ACC112 (cell line): ENCODE data around the gene TRAM2.

Source experiments
- H2AFZ ChIP-seq: fragments of 200-600 bp; sonication (generic); one replicate; pipeline ENCODE4 v1.6.0; 2017; ENCODE audit warnings: antibody characterized with exemption, low read length; ENCODE audit not compliant: unreplicated experiment
- H3K27ac ChIP-seq: fragments of 200-600 bp; sonication (generic); 2 replicates; pipeline ENCODE4 v1.5.1; 2014; ENCODE audit warnings: low read depth, mild to moderate bottlenecking, antibody characterized with exemption, low read length, moderate library complexity
- H3K27me3 ChIP-seq: fragments of 200-600 bp; sonication (generic); 2 replicates; pipeline ENCODE4 v1.6.1; 2014; ENCODE audit warnings: mild to moderate bottlenecking, antibody characterized with exemption, low read length, moderate library complexity, mixed read lengths; ENCODE audit not compliant: insufficient read depth
- H3K36me3 ChIP-seq: fragments of 200-600 bp; sonication (generic); 2 replicates; pipeline ENCODE4 v1.6.1; 2016; ENCODE audit warnings: mild to moderate bottlenecking, antibody characterized with exemption, low read length, moderate library complexity, mixed read lengths; ENCODE audit not compliant: insufficient read depth
- H3K4me1 ChIP-seq: fragments of 200-600 bp; sonication (generic); one replicate; pipeline ENCODE4 v1.6.1; 2016; ENCODE audit warnings: low read length, mixed read lengths; ENCODE audit not compliant: insufficient read depth, unreplicated experiment, control insufficient read depth
- H3K4me3 ChIP-seq: fragments of 200-600 bp; sonication (generic); 2 replicates; pipeline ENCODE4 v1.5.1; 2014; ENCODE audit warnings: mild to moderate bottlenecking, low read depth, low read length
- H3K79me2 ChIP-seq: fragments of 200-600 bp; sonication (generic); one replicate; pipeline ENCODE4 v1.6.0; 2016; ENCODE audit warnings: low read length; ENCODE audit not compliant: control insufficient read depth, unreplicated experiment, insufficient read depth

Gene TRAM2

DNA sequence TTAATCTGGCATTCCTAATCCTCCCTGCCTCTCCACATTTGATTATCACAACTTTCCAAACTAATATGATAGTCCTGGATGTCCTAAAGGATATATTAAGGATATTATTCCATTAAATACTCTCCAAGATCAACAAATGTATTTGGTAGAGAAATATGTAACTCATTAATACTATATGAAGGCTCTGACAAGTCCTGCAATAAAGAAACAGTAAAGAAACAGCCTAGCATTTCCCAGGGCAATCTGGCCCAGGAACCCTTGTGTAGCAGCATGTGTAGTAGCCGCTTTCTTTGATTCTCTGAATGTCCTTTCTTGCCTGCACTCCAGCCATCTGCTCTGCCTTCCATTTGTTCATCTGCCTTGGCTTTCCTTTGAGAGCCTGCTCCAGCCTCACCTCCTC, 23.7 kb downstream of the TRAM2 start:
- Histone ChIP-seq H3K27ac (peak overlapping the region; percentile 96), H3K27me3 (no peaks in the 10 kb centered on the region), H3K4me3 (no peak overlapping the region), H3K36me3 (peaks cover 15% of the 10 kb centered on the region; the same call in 1 of the 2 replicates), H2AFZ (no peak overlapping the region), H3K79me2 (peaks cover 99% of the 10 kb centered on the region), H3K4me1 (peaks cover 92% of the 10 kb centered on the region)

DNA sequence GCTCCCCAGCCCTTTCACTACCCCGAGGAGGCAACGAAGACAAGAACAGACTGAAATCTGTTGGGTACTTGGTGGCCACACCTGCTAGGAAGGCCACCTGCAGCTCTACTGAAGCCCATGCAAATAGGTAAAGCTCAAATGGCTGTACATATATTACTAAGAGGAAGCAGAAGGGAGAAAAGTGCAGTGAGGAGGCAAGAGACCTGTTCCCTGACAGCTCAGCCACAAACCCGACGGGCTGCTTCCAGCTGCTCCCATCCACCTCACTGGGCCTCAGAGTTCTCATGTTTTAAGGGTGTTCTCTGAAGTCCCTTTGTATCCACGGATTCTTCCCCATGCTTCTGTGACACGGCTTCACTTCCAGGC, 24.6 kb downstream of the TRAM2 start:
- peaks cover 99% of the 10 kb centered on the region for H3K79me2 ChIP-seq
- H3K4me3 ChIP-seq: peak overlapping the region; percentile 3; the same call in 1 of the 2 replicates
- H3K27me3 ChIP-seq: no peaks in the 10 kb centered on the region

DNA sequence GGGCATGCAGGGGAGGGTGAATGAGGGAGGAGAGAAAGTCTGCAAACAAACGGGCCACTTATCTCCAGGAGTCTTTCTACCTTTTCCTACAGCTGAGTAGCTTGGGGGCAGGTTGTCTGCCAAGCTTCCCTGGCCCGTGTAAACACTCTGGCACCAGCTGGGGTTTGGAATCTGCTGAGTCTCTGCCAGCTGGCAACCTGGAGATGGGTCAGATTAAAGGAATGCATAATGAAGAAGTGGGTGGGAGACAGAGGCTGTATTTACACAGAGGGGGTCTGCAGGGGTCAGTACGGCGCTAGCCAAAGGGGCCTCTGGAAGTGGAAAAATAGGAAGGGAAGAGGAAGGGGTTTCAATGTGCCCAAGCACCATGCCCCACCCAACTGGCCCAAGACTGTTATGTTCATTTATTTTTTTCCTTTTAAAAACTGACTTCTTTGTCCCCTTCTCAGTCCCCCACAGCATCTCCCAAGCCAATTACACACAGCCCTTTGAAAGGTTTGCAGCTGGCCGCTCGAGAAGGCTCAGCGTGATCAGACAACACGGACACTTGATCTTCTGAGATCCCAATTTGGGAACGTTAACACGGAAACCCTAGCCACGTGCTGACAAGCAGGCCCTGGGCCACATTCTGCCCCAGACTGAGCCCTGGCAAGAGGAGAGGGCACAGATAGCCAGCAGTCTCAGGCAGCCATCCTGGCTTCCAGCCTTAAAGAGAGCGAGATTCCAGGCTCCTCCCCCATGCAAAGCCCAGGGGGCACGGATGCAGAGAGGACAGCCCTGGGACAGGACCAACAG, 25.2 kb downstream of the TRAM2 start:
- H2AFZ ChIP-seq: no peak overlapping the region
- no peaks in the 10 kb centered on the region for H3K27me3 ChIP-seq
- peaks cover 99% of the 10 kb centered on the region for H3K79me2 ChIP-seq
- peaks cover 94% of the 10 kb centered on the region for H3K4me1 ChIP-seq
- peak overlapping the region; percentile 3; the same call in 1 of the 2 replicates for H3K4me3 ChIP-seq
- peaks cover 8% of the 10 kb centered on the region; the same call in 1 of the 2 replicates for H3K36me3 ChIP-seq
- H3K27ac ChIP-seq: peak overlapping the region; percentile 96

More for the DNA sequence above, 24.6 kb downstream of the TRAM2 start:
- Histone ChIP-seq H3K4me1 (peaks cover 92% of the 10 kb centered on the region), H2AFZ (no peak overlapping the region), H3K27ac (peak overlapping the region; percentile 96), H3K36me3 (peaks cover 12% of the 10 kb centered on the region; the same call in 1 of the 2 replicates)

DNA sequence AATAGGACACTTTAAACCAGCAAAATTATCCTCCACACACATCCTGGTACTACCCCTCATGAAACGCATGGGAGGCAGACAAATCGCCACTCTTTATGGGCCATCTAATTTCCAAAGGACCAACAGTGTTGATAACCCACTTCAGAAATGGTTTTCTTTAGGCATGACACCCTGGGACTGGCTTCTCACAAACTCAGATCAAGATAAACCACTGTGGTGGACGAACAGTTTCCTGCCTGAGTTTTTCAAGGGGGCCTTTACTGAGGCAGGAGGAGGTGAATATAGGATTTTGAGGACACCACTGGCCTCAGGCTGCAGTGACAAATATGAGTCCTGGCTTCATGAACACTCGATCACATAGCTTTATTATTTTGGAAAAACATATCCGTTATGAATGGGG, 26.0 kb downstream of the TRAM2 start:
- Histone ChIP-seq H2AFZ (no peak overlapping the region), H3K36me3 (peaks cover 10% of the 10 kb centered on the region; the same call in 1 of the 2 replicates), H3K4me3 (no peak overlapping the region), H3K79me2 (peaks cover 99% of the 10 kb centered on the region), H3K27me3 (no peaks in the 10 kb centered on the region), H3K27ac (peak overlapping the region; percentile 96), H3K4me1 (peaks cover 97% of the 10 kb centered on the region)

DNA sequence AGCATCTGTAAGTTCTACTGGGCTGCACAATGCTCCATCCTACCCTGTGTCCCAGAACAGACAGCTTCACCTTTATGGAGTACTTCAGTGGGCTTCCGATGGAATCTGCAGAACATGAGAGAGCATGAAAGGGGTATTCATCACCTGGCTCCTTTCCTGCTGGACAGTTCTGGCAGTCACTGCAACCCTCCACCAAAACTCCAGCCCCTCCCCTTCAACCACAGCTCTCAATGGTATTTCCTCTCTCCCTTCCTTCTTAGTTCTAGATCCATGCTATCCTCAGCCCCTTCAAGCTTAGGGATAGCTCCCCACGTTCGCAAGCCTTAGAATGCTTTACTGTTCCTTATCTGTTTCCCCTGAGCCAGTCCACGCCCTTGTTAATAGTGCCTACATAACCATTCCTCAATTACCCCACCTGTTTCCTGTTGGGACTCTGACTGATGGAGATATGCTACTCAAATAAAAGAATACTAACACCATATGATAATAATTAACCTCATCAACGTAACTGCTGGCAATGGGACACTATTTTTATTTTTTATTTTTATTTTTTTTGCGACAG, 26.8 kb downstream of the TRAM2 start:
- Histone ChIP-seq H3K79me2 (peaks cover 99% of the 10 kb centered on the region), H3K36me3 (peaks cover 14% of the 10 kb centered on the region; the same call in 1 of the 2 replicates), H3K4me3 (no peak overlapping the region), H2AFZ (no peak overlapping the region), H3K27me3 (no peaks in the 10 kb centered on the region), H3K4me1 (peaks cover 97% of the 10 kb centered on the region), H3K27ac (peak overlapping the region; percentile 96)

DNA sequence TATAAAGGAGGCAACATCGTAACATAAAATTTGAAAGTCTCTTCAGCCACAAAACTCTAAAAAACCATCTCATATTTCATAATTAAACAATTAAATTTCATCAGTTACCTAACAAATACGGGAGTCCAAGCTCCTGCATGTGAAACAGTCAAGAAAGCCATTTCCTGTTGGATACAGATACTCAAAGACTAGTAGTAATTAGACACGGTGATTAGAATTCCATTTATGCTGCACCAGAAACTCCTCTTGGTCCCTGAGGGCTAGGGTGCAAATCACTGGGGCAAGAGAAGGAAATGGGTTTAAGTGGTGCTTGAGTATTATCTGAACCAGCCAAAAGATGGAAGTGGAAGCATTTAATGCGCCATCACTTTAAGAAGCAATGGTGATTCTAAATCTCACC, 27.4 kb downstream of the TRAM2 start:
- H3K79me2 ChIP-seq: peaks cover 99% of the 10 kb centered on the region
- no peak overlapping the region for H2AFZ ChIP-seq
- H3K4me3 ChIP-seq: no peak overlapping the region
- peaks cover 97% of the 10 kb centered on the region for H3K4me1 ChIP-seq
- H3K27ac ChIP-seq: peak overlapping the region; percentile 96
- no peaks in the 10 kb centered on the region for H3K27me3 ChIP-seq
- H3K36me3 ChIP-seq: peaks cover 14% of the 10 kb centered on the region; the same call in 1 of the 2 replicates

DNA sequence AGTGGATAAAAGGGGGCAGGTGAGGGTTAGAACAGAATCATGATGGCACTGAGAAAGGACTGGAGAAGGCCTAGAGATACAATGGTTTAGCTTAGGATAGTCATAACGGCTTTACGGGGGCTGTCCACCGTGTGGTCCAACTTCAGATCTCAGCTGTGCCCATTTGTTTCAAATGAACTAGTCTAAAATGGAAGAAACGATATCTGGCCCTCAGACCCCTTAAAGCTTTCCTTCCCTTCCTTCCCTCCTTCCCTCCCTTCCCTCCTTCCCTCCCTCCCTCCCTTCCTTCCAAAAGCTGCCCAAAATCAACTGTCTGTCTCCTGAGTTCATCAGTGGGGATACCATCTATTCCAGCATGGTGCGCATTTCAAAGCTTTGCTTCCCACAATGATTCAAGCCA, 27.9 kb downstream of the TRAM2 start:
- Histone ChIP-seq H3K36me3 (peaks cover 13% of the 10 kb centered on the region; the same call in 1 of the 2 replicates), H3K27ac (peak overlapping the region; percentile 96), H2AFZ (no peak overlapping the region), H3K4me1 (peaks cover 99% of the 10 kb centered on the region), H3K79me2 (peaks cover 99% of the 10 kb centered on the region), H3K27me3 (no peaks in the 10 kb centered on the region), H3K4me3 (no peak overlapping the region)

DNA sequence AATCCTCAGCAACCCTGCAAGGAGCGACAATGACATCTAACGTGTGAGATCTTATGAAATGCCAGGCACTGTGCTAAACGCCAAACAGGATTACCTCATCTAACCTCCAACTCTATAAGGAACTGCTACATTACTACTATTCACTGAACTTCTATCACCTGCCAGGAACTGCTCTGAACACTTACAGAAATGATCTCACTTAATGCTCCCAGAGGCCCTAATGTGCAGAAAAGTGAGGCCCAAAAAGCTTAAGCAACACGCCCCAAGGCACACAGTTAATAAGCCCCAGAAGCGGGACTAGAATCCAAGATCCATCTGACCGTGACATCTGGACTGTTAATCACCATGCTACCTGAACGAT, 28.5 kb downstream of the TRAM2 start:
- Histone ChIP-seq H2AFZ (no peak overlapping the region), H3K36me3 (peaks cover 10% of the 10 kb centered on the region; the same call in 1 of the 2 replicates), H3K4me1 (peaks cover 99% of the 10 kb centered on the region), H3K27me3 (no peaks in the 10 kb centered on the region), H3K4me3 (no peak overlapping the region), H3K79me2 (peaks cover 96% of the 10 kb centered on the region), H3K27ac (peak overlapping the region; percentile 96)

DNA sequence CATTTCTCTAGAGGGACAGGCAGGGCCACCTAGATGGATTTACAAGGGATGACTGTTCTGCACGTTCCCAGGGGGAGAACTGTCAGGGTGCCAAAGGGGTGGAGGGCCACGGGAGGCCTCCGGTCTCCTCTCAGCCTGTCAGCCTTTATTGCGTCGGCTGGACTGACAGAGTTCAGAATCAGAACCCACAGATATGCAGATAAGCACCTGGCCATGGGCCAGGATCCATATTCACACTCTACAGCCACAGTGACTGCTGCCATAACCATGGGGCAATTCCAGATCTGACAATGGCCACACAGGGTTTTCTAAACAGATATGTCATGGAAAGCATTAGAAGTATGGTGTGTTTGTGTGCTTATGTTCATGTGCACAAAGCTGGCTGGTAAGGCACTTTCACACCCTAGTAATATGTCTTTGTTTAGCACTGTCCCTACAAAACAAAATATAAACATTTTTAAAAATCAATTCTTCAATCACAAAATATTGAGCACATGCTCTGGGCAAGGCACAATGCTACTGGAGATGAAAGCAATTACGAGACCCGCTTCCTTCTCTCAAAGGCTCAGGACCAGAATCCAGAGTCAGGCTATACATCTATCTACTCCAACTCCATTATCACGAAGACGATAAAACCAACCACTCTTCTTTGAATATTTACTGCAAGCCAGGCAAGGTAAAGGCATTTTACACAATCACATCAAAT, 29.1 kb downstream of the TRAM2 start:
- Histone ChIP-seq H3K4me1 (peaks cover 99% of the 10 kb centered on the region), H3K36me3 (peaks cover 10% of the 10 kb centered on the region; the same call in 1 of the 2 replicates)

DNA sequence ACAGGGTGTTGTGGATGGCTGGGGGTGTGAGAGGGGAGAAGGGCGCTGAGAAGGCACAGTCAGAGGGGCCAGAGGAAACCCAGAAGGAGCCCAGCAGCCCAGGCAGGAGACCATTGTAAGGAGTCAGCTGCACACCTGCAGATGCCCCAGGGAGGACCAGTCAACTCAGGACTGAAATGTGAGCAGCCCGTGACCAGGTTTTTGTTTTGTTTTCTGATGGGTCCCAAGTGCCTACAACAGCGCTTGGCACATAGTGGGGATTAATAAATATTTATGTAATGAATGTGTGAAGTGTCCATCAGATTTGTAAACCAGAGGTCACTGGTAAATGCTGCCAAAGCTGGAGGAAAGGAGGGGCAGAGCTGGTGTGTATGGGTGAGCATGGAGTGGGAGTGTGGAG, 30.2 kb downstream of the TRAM2 start:
- Histone ChIP-seq H3K27me3 (no peaks in the 10 kb centered on the region), H2AFZ (no peak overlapping the region), H3K4me1 (peaks cover 99% of the 10 kb centered on the region), H3K27ac (peak overlapping the region; percentile 96), H3K36me3 (peaks cover 10% of the 10 kb centered on the region; the same call in 1 of the 2 replicates), H3K4me3 (no peak overlapping the region), H3K79me2 (peaks cover 94% of the 10 kb centered on the region)

More for the DNA sequence above, 29.1 kb downstream of the TRAM2 start:
- H3K79me2 ChIP-seq: peaks cover 94% of the 10 kb centered on the region
- no peak overlapping the region for H3K4me3 ChIP-seq
- no peaks in the 10 kb centered on the region for H3K27me3 ChIP-seq
- no peak overlapping the region for H2AFZ ChIP-seq
- H3K27ac ChIP-seq: peak overlapping the region; percentile 96
